RWPE2 (cell line): ENCODE measurements around the gene SLC2A9.

Source experiments
- ATAC-seq: fragments of 200-7000 bp; cut with Tn5 transposase; 3 replicates; pipeline ENCODE4 v1.9.1; 2021; ENCODE audit warnings: low read depth
- DNase-seq: peaks from one replicate; pipeline ENCODE4 v3.0.0-alpha.2; 2020; ENCODE audit warnings: low spot score
- H3K27ac ChIP-seq: fragments of 450-650 bp; 2 replicates; pipeline ENCODE4 v1.5.1; 2017; ENCODE audit warnings: mild to moderate bottlenecking; ENCODE audit not compliant: poor library complexity, severe bottlenecking
- H3K27me3 ChIP-seq: fragments of 250-450 bp; sonication (Bioruptor Pico); 2 replicates; pipeline ENCODE4 v1.5.1; 2021; ENCODE audit warnings: mild to moderate bottlenecking, moderate library complexity; ENCODE audit not compliant: insufficient read depth, poor library complexity, severe bottlenecking
- H3K36me3 ChIP-seq: fragments of 250-450 bp; sonication (Bioruptor Pico); 2 replicates; pipeline ENCODE4 v1.5.1; 2020; ENCODE audit warnings: low read depth, mild to moderate bottlenecking, moderate library complexity
- H3K4me1 ChIP-seq: fragments of 250-450 bp; sonication (Bioruptor Pico); 2 replicates; pipeline ENCODE4 v1.5.1; 2021; ENCODE audit warnings: mild to moderate bottlenecking, moderate library complexity; ENCODE audit not compliant: insufficient read depth, poor library complexity, severe bottlenecking
- H3K4me3 ChIP-seq: fragments of 250-450 bp; sonication (Bioruptor Pico); 2 replicates; pipeline ENCODE4 v1.5.1; 2021; ENCODE audit warnings: mild to moderate bottlenecking, moderate library complexity; ENCODE audit not compliant: severe bottlenecking
- H3K9me3 ChIP-seq: fragments of 250-450 bp; sonication (Bioruptor Pico); 2 replicates; pipeline ENCODE4 v1.5.1; 2021; ENCODE audit warnings: mild to moderate bottlenecking, moderate library complexity; ENCODE audit not compliant: severe bottlenecking
- CTCF ChIP-seq: fragments of 450-650 bp; IDR thresholded peaks from one replicate; pipeline ENCODE4 v1.5.1; 2017; ENCODE audit warnings: mild to moderate bottlenecking, moderate library complexity; ENCODE audit not compliant: poor library complexity, severe bottlenecking

SLC2A9 gene

GRCh38 chr4:9969526-9970398, 51.5 kb downstream of the SLC2A9 start:
- DNase-seq (no peak), ATAC-seq (no peak)
- H3K27me3 ChIP-seq, result no peaks in the 10 kb centered on the region
- H3K4me1 ChIP-seq, result no peaks in the 10 kb centered on the region
- no peak overlapping the region for H3K4me3 ChIP-seq
- no peak overlapping the region for H3K27ac ChIP-seq
- peaks cover 76% of the 10 kb centered on the region for H3K36me3 ChIP-seq
- H3K9me3 ChIP-seq, result no peaks in the 10 kb centered on the region
- TF ChIP-seq CTCF, result no peak

GRCh38 chr4:9968472-9968871, 52.8 kb downstream of the SLC2A9 start:
- no peak for ATAC-seq
- peaks cover 74% of the 10 kb centered on the region for H3K36me3 ChIP-seq
- H3K9me3 ChIP-seq, result no peaks in the 10 kb centered on the region
- TF ChIP-seq CTCF, result no peak
- H3K4me1 ChIP-seq, result no peaks in the 10 kb centered on the region
- no peaks in the 10 kb centered on the region for H3K27me3 ChIP-seq
- no peak overlapping the region for H3K27ac ChIP-seq
- DNase-seq, result no peak
- no peak overlapping the region for H3K4me3 ChIP-seq

GRCh38 chr4:9964879-9965278, 56.4 kb downstream of the SLC2A9 start:
- H3K4me1 ChIP-seq, result no peaks in the 10 kb centered on the region
- no peak for DNase-seq
- TF ChIP-seq CTCF, result no peak
- no peak overlapping the region for H3K27ac ChIP-seq
- no peaks in the 10 kb centered on the region for H3K27me3 ChIP-seq
- H3K36me3 ChIP-seq, result peaks cover 66% of the 10 kb centered on the region
- no peak for ATAC-seq
- no peak overlapping the region for H3K4me3 ChIP-seq
- H3K9me3 ChIP-seq, result no peaks in the 10 kb centered on the region

GRCh38 chr4:9963328-9963727, 58.0 kb downstream of the SLC2A9 start:
- ATAC-seq, result no peak
- H3K36me3 ChIP-seq, result peaks cover 50% of the 10 kb centered on the region
- no peak overlapping the region for H3K27ac ChIP-seq

More at GRCh38 chr4:9963328-9963727, 58.0 kb downstream of the SLC2A9 start:
- DNase-seq, result no peak
- no peak for TF ChIP-seq CTCF
- H3K4me1 ChIP-seq, result no peaks in the 10 kb centered on the region
- H3K9me3 ChIP-seq, result no peaks in the 10 kb centered on the region
- no peak overlapping the region for H3K4me3 ChIP-seq
- H3K27me3 ChIP-seq, result no peaks in the 10 kb centered on the region
